Uterus (tissue), 4 donors: ENCODE results near the gene FBXL13. TPM values are rescaled to one million over a fixed set of nuclear protein-coding genes. Genes with fewer than 3 reads are reported as not detected.

Experiments
- DNase-seq, 2 donors: peaks; one replicate each; pipeline ENCODE4 v3.0.0-alpha.2; 2019 to 2020
- H3K27ac ChIP-seq, 2 donors: fragments of 200-600 bp; sonication (generic); 1 replicate in 1 of 2; 2 replicates in 1 of 2; pipeline ENCODE4 v1.5.1; 2016 to 2018
- H3K27me3 ChIP-seq, 2 donors: fragments of 200-600 bp; sonication (generic); one replicate each; pipeline ENCODE4 v1.5.1; 2018 to 2019; ENCODE audit warnings: control low read depth in 1 of 2
- H3K36me3 ChIP-seq, 2 donors: fragments of 200-600 bp; sonication (generic); one replicate each; pipeline ENCODE4 v1.5.1; 2019; ENCODE audit warnings: control low read depth in 1 of 2
- H3K4me1 ChIP-seq, 2 donors: fragments of 200-600 bp; sonication (generic); one replicate each; pipeline ENCODE4 v1.5.1; 2018 to 2019; ENCODE audit warnings: control low read depth in 1 of 2
- H3K4me3 ChIP-seq, 2 donors: fragments of 200-600 bp; sonication (generic); 1 replicate in 1 of 2; 2 replicates in 1 of 2; pipeline ENCODE4 v1.5.1; 2018 to 2019; ENCODE audit warnings: mild to moderate bottlenecking in 1 of 2
- H3K9me3 ChIP-seq, 2 donors: fragments of 200-600 bp; sonication (generic); one replicate each; pipeline ENCODE4 v1.5.1; 2019; ENCODE audit warnings: control low read depth in 1 of 2
- CTCF ChIP-seq, 4 experiments: fragments of 200-600 bp in 2 of 4; fragments of 450-650 bp in 2 of 4; sonication (generic) in 2 of 4; IDR thresholded peaks; one replicate each; pipeline ENCODE4 v1.5.1; 2016 to 2019; ENCODE audit warnings: antibody characterized with exemption in 4 of 4, mild to moderate bottlenecking in 2 of 4, moderate library complexity in 1 of 4
- POLR2A ChIP-seq, 2 donors: fragments of 450-650 bp; IDR thresholded peaks; one replicate each; pipeline ENCODE4 v1.6.1; 2016; ENCODE audit warnings: antibody characterized with exemption in 2 of 2, mild to moderate bottlenecking in 1 of 2, moderate library complexity in 1 of 2
- intact Hi-C: fragments of 100-400 bp; cut with DNase I; formaldehyde crosslinking; loops from one replicate; pipeline ENCODE4 v1.15.1; 2023; ENCODE audit warnings: low total_unique reads
- total RNA-seq, 4 donors: library from RNA; depleted of rRNA in 3 of 4; stranded (reverse); fragments of >200 nt in 3 of 4; gene quantifications; one replicate each; pipeline versions ENCODE4 v1.1.0 to v1.2.4, GENCODE V29; 2014 to 2023
- donor health status: DM: yes; HTN: yes; CAD: no.

FBXL13 gene
- total RNA-seq, 4 donors from 2014 or later, result 1.2 to 12.9 (median 5.5) TPM

- Histone ChIP-seq H3K4me3 (no peak overlapping the region), H3K27ac (no peak overlapping the region), H3K9me3 (no peaks in the 10 kb centered on the region), H3K4me1 (no peaks in the 10 kb centered on the region), H3K27me3 (no peaks in the 10 kb centered on the region), H3K36me3 (no peaks in the 10 kb centered on the region)
- intact Hi-C loops, result no loop called here
- TF ChIP-seq POLR2A (IDR thresholded peaks at IDR 0.05), result no peak
- no peak for DNase-seq
These were observed 201.0 kb downstream of the FBXL13 start for GRCh38 chr7:102873470-102874165.

GRCh38 chr7:102872460-102872859 lies 202.1 kb downstream of the FBXL13 start:
- Histone ChIP-seq H3K36me3 (no peaks in the 10 kb centered on the region), H3K27me3 (no peaks in the 10 kb centered on the region), H3K9me3 (no peaks in the 10 kb centered on the region), H3K27ac (no peak overlapping the region), H3K4me3 (no peak overlapping the region), H3K4me1 (no peaks in the 10 kb centered on the region)
- no peak for DNase-seq
- intact Hi-C loops, result no loop called here
- TF ChIP-seq POLR2A (IDR thresholded peaks at IDR 0.05) (no peak), CTCF (IDR thresholded peaks at IDR 0.05) (no peak)

GRCh38 chr7:102869195-102869594 lies 205.4 kb downstream of the FBXL13 start:
- Histone ChIP-seq H3K27ac (no peak overlapping the region), H3K4me3 (no peak overlapping the region), H3K9me3 (no peaks in the 10 kb centered on the region), H3K27me3 (no peaks in the 10 kb centered on the region), H3K36me3 (no peaks in the 10 kb centered on the region), H3K4me1 (no peaks in the 10 kb centered on the region)
- no peak for TF ChIP-seq CTCF (IDR thresholded peaks at IDR 0.05)
- no peak for TF ChIP-seq POLR2A (IDR thresholded peaks at IDR 0.05)
- intact Hi-C loops, result no loop called here
- no peak for DNase-seq

- Histone ChIP-seq H3K36me3 (no peaks in the 10 kb centered on the region), H3K27ac (no peak overlapping the region), H3K4me1 (no peaks in the 10 kb centered on the region), H3K27me3 (no peaks in the 10 kb centered on the region), H3K4me3 (no peak overlapping the region), H3K9me3 (no peaks in the 10 kb centered on the region)
- TF ChIP-seq POLR2A (IDR thresholded peaks at IDR 0.05) (no peak), CTCF (IDR thresholded peaks at IDR 0.05) (no peak)
- intact Hi-C loops, result no loop called here
- DNase-seq, result no peak
These were observed 207.9 kb downstream of the FBXL13 start for GRCh38 chr7:102866535-102867215.

GRCh38 chr7:102864958-102865357 lies 209.6 kb downstream of the FBXL13 start:
- Histone ChIP-seq H3K9me3 (no peaks in the 10 kb centered on the region), H3K27ac (no peak overlapping the region), H3K27me3 (no peaks in the 10 kb centered on the region), H3K4me3 (no peak overlapping the region), H3K4me1 (no peaks in the 10 kb centered on the region), H3K36me3 (no peaks in the 10 kb centered on the region)
- DNase-seq, result no peak
- TF ChIP-seq POLR2A (IDR thresholded peaks at IDR 0.05) (no peak), CTCF (IDR thresholded peaks at IDR 0.05) (no peak)
- intact Hi-C loops, result no loop called here
